OCI-LY7 (cell line): ENCODE data around the gene NUCB1. TPM values are rescaled to one million over a fixed set of nuclear protein-coding genes. Genes with fewer than 3 reads are reported as not detected.

Experiments used
- BruUV-seq: library from RNA; stranded (reverse); fragments of 400-500 nt; replicated peaks from 2 replicates; lab custom pipeline; 2021; lab: Mats Ljungman, UMichigan
- CTCF ChIA-PET: fragments of 300-600 bp; sonication (Branson Sonifier 250); formaldehyde crosslinking; loops from one replicate; lab custom pipeline; 2022; ENCODE audit warnings: antibody characterized with exemption; ENCODE audit not compliant: unreplicated experiment; lab: Charles Lee
- POLR2A ChIA-PET: fragments of 300-600 bp; sonication (Branson Sonifier 250); formaldehyde crosslinking; loops from one replicate; lab custom pipeline; 2022; ENCODE audit warnings: antibody characterized with exemption; lab: Charles Lee
- DNase-seq: peaks from one replicate; pipeline ENCODE4 v3.0.0-alpha.2; 2015; ENCODE audit warnings: low spot score
- H2AFZ ChIP-seq: fragments of 200-600 bp; sonication (generic), shearing (Covaris generic); 2 replicates; pipeline ENCODE4 v1.6.1; 2014; ENCODE audit warnings: mild to moderate bottlenecking, antibody characterized with exemption, low read length, moderate library complexity
- H3K27ac ChIP-seq: fragments of 200-600 bp; sonication (generic); 2 replicates; pipeline ENCODE4 v1.5.1; 2014; ENCODE audit warnings: mixed run types, low read depth, mild to moderate bottlenecking, moderate library complexity, low read length, inconsistent platforms; ENCODE audit not compliant: poor library complexity, severe bottlenecking
- H3K36me3 ChIP-seq: fragments of 200-600 bp; sonication (generic); 2 replicates; pipeline ENCODE4 v1.6.1; 2014; ENCODE audit warnings: mild to moderate bottlenecking, antibody characterized with exemption, low read length, moderate library complexity, mixed read lengths; ENCODE audit not compliant: insufficient read depth
- H3K4me1 ChIP-seq: fragments of 200-600 bp; sonication (generic); 2 replicates; pipeline ENCODE4 v1.5.1; 2014; ENCODE audit warnings: mild to moderate bottlenecking, low read length; ENCODE audit not compliant: insufficient read depth, poor library complexity, severe bottlenecking
- H3K4me2 ChIP-seq: fragments of 200-600 bp; sonication (generic); 2 replicates; pipeline ENCODE4 v1.6.1; 2014; ENCODE audit warnings: mild to moderate bottlenecking, low read length
- H3K4me3 ChIP-seq: fragments of 200-600 bp; sonication (generic); 2 replicates; pipeline ENCODE4 v1.5.1; 2014; ENCODE audit warnings: mild to moderate bottlenecking, low read depth, low read length; ENCODE audit not compliant: poor library complexity, severe bottlenecking
- H3K79me2 ChIP-seq: fragments of 200-600 bp; sonication (generic); 2 replicates; pipeline ENCODE4 v1.6.1; 2016; ENCODE audit warnings: low read depth, mild to moderate bottlenecking, low read length, moderate library complexity, mixed read lengths; ENCODE audit not compliant: insufficient read depth
- H3K9me2 ChIP-seq: fragments of 200-600 bp; sonication (generic); 2 replicates; pipeline ENCODE4 v1.6.1; 2016; ENCODE audit warnings: mild to moderate bottlenecking, low read length, mixed read lengths; ENCODE audit not compliant: insufficient read depth
- H3K9me3 ChIP-seq: fragments of 200-600 bp; sonication (generic); 2 replicates; pipeline ENCODE4 v1.6.1; 2014; ENCODE audit warnings: mild to moderate bottlenecking, mixed run types, low read length, mixed read lengths
- H4K20me1 ChIP-seq: fragments of 200-600 bp; sonication (generic); 2 replicates; pipeline ENCODE4 v1.6.1; 2014; ENCODE audit warnings: mild to moderate bottlenecking, antibody characterized with exemption, low read length, moderate library complexity, mixed read lengths; ENCODE audit not compliant: insufficient read depth
- EZH2phosphoT487 ChIP-seq: fragments of 200-600 bp; sonication (generic); IDR thresholded peaks from 2 replicates; pipeline ENCODE4 v1.6.1; 2018; ENCODE audit warnings: low read depth, borderline replicate concordance, mild to moderate bottlenecking, mixed run types, antibody characterized with exemption, low read length, moderate library complexity, mixed read lengths
- intact Hi-C: fragments of 100-400 bp; cut with micrococcal nuclease; formaldehyde crosslinking; loops from one replicate; pipeline ENCODE4 v1.10.0; 2022; ENCODE audit not compliant: unreplicated experiment
- total RNA-seq, 2 experiments: library from RNA; depleted of rRNA in 1 of 2; stranded (reverse); fragments of >200 nt in 1 of 2; shearing (Covaris generic) in 1 of 2; gene quantifications; 2 replicates each; pipeline ENCODE4 v1.2.3, GENCODE V29; 2014 to 2022
- TF ChIP-seq, protein P1 (sequence below): fragments of 200-600 bp; sonication (generic); conservative IDR thresholded peaks from 2 replicates; pipeline ENCODE4 v1.5.1; 2014; ENCODE audit warnings: mild to moderate bottlenecking, antibody characterized with exemption, low read length, moderate library complexity, mixed read lengths

Gene NUCB1
- total RNA-seq, 2 experiments from 2014 or later: 73.6 to 88.7 TPM

DNA sequence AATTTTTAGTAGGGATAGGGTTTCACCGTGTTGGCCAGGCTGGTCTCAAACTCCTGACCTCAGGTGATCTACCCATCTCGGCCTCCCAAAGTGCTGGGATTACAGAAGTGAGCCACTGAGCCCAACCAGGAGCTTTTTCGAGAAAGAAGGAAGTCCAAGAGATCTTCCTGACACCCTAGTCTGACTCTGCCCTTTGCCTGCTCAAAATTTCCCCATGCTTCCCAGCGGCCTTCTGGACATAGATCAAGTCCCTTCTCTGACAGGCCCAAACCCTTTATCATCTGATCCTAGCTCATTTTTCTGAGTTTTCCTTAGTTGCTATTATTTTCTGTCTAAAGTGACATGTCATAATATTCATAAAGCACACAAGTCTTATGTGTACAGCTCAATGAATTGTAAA lies 53.0 kb downstream of the NUCB1 start:
- ChIA-PET POLR2A (interaction anchor here (0.6 to 0.9 kb wide), 3 partner anchors 48 to 98 kb away, joined by 3 to 6 read pairs (median 4); no protein-coding TSS in a partner anchor), CTCF (no interaction called here)
- TF ChIP-seq, protein P1, sequence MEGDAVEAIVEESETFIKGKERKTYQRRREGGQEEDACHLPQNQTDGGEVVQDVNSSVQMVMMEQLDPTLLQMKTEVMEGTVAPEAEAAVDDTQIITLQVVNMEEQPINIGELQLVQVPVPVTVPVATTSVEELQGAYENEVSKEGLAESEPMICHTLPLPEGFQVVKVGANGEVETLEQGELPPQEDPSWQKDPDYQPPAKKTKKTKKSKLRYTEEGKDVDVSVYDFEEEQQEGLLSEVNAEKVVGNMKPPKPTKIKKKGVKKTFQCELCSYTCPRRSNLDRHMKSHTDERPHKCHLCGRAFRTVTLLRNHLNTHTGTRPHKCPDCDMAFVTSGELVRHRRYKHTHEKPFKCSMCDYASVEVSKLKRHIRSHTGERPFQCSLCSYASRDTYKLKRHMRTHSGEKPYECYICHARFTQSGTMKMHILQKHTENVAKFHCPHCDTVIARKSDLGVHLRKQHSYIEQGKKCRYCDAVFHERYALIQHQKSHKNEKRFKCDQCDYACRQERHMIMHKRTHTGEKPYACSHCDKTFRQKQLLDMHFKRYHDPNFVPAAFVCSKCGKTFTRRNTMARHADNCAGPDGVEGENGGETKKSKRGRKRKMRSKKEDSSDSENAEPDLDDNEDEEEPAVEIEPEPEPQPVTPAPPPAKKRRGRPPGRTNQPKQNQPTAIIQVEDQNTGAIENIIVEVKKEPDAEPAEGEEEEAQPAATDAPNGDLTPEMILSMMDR: no peak
- TF ChIP-seq EZH2phosphoT487: no peak
- Histone ChIP-seq H3K4me3 (no peak overlapping the region), H3K9me3 (no peaks in the 10 kb centered on the region), H3K4me2 (no peak overlapping the region), H2AFZ (no peak overlapping the region), H3K79me2 (peaks cover 12% of the 10 kb centered on the region; the same call in 1 of the 2 replicates), H3K4me1 (peaks cover 18% of the 10 kb centered on the region), H3K9me2 (no peaks in the 10 kb centered on the region), H3K27ac (no peak overlapping the region), H4K20me1 (no peaks in the 10 kb centered on the region), H3K36me3 (peaks cover 13% of the 10 kb centered on the region; the same call in 1 of the 2 replicates)
- BruUV-seq: no TSS peak
- intact Hi-C loops: no loop called here
- DNase-seq: no peak

DNA sequence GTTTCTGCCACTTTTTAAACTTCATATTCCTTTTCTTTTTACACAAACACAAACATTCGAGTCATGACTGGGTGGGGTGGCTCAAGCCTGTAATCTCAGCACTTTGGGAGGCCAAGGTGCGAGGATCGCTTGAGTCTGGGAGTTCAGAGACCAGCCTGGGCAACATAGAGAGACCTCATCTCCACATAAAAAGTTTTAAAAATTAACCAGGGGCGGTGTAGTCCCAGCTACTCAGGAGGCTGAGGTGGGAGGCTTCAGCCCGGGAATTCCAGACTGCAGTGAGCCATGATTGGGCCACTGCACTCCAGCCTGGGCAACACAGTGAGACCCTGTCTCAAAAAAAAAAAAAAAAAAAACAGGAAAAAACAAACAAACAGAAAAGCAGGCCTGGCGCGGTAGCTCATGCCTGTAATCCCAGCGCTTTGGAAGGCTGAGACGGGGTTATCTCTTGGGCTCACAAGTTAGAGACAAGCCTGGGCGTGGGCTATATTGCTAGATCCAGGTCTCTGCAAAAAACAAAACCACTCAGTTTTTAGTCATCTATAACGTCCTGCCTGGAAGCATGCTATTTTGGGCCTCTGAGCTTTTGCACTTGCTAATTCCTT lies 54.0 kb downstream of the NUCB1 start:
- H3K9me2 ChIP-seq: no peaks in the 10 kb centered on the region
- ChIA-PET POLR2A (interaction anchor here (0.6 to 1.5 kb wide), 8 partner anchors 10 to 291 kb away, joined by 3 to 9 read pairs (median 4); partner anchors contain the start of genes GYS1 and RUVBL2), CTCF (interaction anchor here (0.6 to 0.7 kb wide), 2 partner anchors 12 to 117 kb away, joined by 3 read pairs; no protein-coding TSS in a partner anchor)
- no peaks in the 10 kb centered on the region for H3K9me3 ChIP-seq
- peaks cover 16% of the 10 kb centered on the region; the same call in 1 of the 2 replicates for H3K36me3 ChIP-seq
- intact Hi-C loops: no loop called here
- no TSS peak for BruUV-seq
- peak overlapping the region; percentile 83 for H2AFZ ChIP-seq
- peak overlapping the region; percentile 68 for H3K4me2 ChIP-seq
- H3K79me2 ChIP-seq: peaks cover 12% of the 10 kb centered on the region; the same call in 1 of the 2 replicates
- H3K27ac ChIP-seq: peak overlapping the region; percentile 23
- peak overlapping the region; percentile 87 for H3K4me3 ChIP-seq
- TF ChIP-seq, protein P1: no peak
- no peak for TF ChIP-seq EZH2phosphoT487
- DNase-seq: no peak
- no peaks in the 10 kb centered on the region for H4K20me1 ChIP-seq
- H3K4me1 ChIP-seq: peaks cover 18% of the 10 kb centered on the region
